SW480 (cell line): Measurements from ENCODE around the gene KIF26B.

Experiments used
- DNase-seq: peaks from one replicate; pipeline ENCODE4 v3.0.0-alpha.2; 2016; ENCODE audit warnings: low spot score

Gene KIF26B

DNA sequence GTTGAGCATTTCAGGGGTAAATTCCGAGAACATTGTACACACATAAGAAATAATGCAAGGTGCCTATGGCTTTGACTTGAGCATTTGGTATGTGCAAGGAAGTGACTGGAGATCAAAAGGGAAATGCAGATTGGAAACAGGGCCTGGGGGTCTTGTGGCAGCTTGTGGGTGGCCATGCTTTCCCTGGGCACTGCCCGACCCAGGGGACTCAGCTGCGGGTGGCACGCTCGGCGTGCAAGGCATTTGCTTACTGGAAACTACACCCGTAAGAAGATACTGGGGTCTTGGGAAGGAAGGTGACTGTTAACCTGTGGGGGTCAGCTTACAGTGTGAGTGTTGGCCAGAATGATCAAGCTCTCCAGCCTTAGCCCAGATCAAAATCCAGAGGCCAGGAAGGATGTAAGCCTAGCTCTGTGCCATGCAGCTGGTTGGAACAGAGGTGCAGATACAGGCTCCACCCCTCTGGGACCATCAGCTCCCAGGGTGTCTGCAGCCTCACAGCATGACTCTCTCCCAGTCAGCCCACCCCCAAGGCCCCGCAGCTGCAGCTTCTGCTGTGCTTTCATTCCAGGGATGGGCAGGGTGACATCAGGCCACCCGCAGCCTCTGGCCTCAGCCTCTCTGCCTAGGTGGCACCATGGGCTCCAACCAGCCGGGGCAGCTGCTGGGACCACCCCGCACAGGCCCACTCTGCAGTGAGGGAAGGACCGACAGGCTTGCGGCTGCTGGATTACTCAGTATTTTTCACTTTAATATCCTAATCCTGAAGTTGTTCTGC, 55.1 kb downstream of the KIF26B start:
- no peak for DNase-seq

- no peak for DNase-seq
Measured at GRCh38 chr1:245211035-245211749, 56.4 kb downstream of the KIF26B start.

DNA sequence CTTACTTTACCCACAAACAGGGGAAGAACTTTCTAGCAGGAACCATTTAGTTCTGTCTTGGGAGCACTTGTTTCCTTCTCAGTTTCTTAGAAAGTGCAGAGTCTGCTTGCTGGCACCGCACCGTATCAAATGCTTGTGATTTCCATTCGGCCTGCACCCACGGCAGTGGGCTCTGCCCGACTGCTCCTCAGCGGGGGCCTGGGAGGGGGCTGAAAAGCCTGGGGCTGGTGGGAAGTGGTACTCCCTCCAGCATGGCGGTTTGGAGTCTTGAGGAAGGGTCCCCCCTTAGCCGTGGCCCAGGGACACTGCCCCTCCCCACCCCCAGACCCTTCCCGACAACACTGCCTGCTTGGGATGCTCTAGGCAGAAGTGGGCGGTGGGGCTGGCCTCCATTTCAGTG, 57.0 kb downstream of the KIF26B start:
- DNase-seq = no peak

DNA sequence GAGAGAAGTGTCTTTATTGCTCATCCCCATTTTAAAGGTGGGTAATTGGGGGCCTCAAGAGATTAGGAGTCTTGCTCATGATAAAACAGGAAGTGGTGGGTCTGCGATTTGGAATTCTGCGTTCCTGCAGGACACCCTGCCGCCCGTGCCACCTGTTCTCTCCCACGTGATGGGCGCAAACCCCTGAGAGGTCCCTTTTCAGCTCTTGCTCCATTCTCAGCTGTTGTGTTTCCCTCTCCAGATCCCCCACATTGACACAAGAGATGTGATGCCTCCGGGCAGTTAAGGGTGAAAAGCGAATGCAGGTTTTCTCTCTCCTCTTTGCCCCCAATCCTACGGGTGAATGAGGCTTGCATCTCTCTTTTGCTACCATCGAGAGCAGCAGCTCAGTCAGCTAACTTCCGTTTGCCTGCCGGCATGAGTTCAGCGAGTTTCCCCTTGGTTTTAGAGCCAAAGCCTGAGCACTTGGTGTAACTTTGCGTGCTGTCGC, 57.5 kb downstream of the KIF26B start:
- no peak for DNase-seq

- no peak for DNase-seq
Measured at GRCh38 chr1:245213066-245213831, 58.5 kb downstream of the KIF26B start.

- no peak for DNase-seq
Measured at GRCh38 chr1:245215071-245215470, 60.3 kb downstream of the KIF26B start.

GRCh38 chr1:245216366-245217115, 61.8 kb downstream of the KIF26B start:
- no peak for DNase-seq

GRCh38 chr1:245217853-245218608, 63.2 kb downstream of the KIF26B start:
- DNase-seq = no peak

GRCh38 chr1:245220381-245220985, 65.7 kb downstream of the KIF26B start:
- DNase-seq = no peak

DNA sequence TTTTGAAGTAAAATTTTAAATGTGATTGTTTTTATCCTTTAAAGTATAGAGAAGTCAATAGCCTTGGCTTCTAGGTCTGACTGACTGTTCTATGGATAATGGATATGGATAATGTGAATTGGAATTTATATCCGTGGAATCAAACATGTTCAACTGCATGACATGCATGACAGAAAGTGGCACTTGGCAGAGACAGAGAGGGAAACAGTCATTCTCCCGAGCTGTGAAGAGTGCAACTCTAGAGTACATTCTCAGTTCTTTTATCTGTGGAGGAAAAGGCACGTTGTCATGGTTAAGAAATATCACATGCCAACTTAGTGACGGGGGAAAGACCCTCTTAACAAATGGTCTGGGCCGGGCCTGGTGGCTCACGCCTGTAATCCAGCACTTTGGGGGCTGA, 67.0 kb downstream of the KIF26B start:
- no peak for DNase-seq

GRCh38 chr1:245222931-245223595, 68.3 kb downstream of the KIF26B start:
- DNase-seq = no peak

GRCh38 chr1:245225322-245226202, 70.8 kb downstream of the KIF26B start:
- DNase-seq = no peak

GRCh38 chr1:245226203-245226499, 71.4 kb downstream of the KIF26B start:
- DNase-seq = no peak

GRCh38 chr1:245229051-245229450, 74.3 kb downstream of the KIF26B start:
- DNase-seq = no peak

- no peak for DNase-seq
Measured at GRCh38 chr1:245232931-245233330, 78.1 kb downstream of the KIF26B start.

DNA sequence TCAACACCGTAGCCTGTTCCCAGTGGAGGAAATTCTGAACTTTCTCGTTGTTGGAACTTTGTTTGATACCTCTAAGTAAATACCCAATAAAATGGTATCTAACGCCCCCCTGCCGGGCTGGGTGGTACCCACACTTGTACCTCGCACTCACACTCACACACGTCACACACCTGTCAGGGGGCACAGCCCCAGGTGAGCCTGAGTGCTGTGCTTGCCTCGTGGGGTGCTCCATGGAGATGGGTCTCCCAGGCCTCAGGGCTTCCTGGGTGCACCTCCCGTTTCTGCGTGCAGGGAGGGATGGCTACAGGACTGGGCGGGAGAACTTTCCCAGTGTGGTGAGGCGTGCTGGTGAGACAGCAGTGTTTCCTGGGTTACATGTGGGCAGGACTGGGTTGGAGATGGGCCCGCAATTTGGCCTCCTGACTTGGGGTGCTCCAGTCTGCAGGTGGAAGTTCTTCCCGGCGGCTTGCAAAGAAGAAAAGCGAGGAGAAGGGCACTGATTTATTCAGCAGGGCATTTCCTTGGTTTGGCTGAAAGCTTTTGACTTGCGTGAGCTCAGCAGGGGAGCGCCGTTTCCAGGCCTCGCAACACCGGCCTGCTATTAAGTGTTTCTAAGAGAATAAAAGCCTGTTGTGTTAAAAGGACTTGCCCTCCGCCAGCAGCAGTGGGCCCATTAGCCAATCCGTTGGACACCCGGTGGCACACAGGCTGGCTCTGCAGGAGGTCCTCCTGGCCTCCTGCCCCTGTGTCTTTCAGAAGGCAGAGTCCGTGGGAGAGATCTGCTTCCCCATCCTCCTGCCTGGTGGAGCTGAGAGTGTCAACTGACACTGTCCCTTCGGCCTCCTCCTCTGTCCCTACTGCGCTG, 79.7 kb downstream of the KIF26B start:
- DNase-seq = no peak

DNA sequence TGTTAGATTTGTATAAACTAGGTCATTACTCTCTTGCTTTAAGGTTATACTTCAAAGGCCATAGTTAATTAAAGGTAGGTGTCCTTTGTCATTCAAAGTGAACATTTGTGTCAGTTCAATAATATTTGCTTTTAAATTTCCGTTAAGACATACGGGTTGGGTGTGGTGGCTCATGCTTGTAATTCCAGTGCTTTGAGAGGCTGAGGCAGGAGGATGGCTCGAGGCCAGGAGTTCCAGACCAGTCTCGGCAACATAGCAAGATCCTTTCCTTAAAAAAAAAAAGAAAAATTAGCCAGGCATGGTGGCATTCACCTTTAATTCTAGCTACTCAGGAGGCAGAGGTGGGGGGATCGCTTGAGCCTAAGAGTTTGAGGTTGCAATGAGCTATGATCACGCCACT, 80.4 kb downstream of the KIF26B start:
- no peak for DNase-seq

DNA sequence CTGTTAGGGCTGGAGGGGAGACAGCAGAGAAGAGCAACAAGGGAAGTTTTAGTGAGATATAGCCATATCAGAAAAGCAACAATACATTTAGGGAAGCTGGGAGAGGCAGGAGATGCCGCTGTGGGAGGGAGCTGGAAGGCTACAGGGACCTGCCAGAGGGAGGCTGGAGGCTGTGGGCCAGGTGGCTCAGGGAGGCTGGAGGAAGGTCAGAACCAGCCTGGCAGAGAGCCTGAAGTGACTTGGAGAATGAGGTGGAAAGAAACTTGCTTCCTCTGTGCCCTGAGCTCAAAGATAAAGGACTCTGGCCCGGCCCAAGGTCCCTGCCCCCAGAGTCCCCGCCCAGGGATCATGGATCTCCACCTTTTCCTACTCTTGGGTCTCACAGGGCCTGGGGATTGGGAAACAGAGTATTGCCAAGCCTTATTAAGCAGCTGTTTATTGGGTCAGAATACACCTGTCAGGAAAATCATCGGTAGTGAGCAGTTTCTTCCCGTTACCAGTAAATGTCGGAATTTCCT, 85.9 kb downstream of the KIF26B start:
- no peak for DNase-seq
